ENCODE results near the gene DPYD.

Gene DPYD

GRCh38 chr1:97864615-97865014 lies 56.2 kb downstream of the DPYD start:
- TF ChIP-seq SPI1 (IDR thresholded peaks at IDR 0.05; ENCODE audit: low read depth, low read length) = no peak
- TF ChIP-seq POLR2A (IDR thresholded peaks at IDR 0.05; ENCODE audit: low read depth, low read length) = no peak
- no peak for TF ChIP-seq POU2F2 (IDR thresholded peaks at IDR 0.05; ENCODE audit: low read depth, low read length)
- TF ChIP-seq PAX5 (IDR thresholded peaks at IDR 0.05; ENCODE audit: insufficient read depth, low read length, severe bottlenecking) = no peak
- no peak for FAIRE-seq
- no peak for DNase-seq (ENCODE audit: insufficient read length, low spot score)

- DNase-seq (ENCODE audit: insufficient read length, low spot score) (no peak), FAIRE-seq (no peak)
- no peak for TF ChIP-seq POU2F2 (IDR thresholded peaks at IDR 0.05; ENCODE audit: low read depth, low read length)
- no peak for TF ChIP-seq POLR2AphosphoS5 (IDR thresholded peaks at IDR 0.05; ENCODE audit: low read depth, low read length)
- TF ChIP-seq SPI1 (IDR thresholded peaks at IDR 0.05; ENCODE audit: low read depth, low read length) = no peak
- no peak for TF ChIP-seq POLR2A (IDR thresholded peaks at IDR 0.05; ENCODE audit: low read depth, low read length)
- no peak for TF ChIP-seq TAF1 (IDR thresholded peaks at IDR 0.05; ENCODE audit: low read depth, low read length)
- TF ChIP-seq PAX5 (IDR thresholded peaks at IDR 0.05; ENCODE audit: insufficient read depth, low read length, severe bottlenecking) = no peak
These were observed 67.6 kb downstream of the DPYD start for GRCh38 chr1:97853221-97853620.

- TF ChIP-seq SPI1 (IDR thresholded peaks at IDR 0.05; ENCODE audit: low read depth, low read length) = peak; percentile 34; the same call in 1 of the 2 replicates
- no peak for TF ChIP-seq POLR2A (IDR thresholded peaks at IDR 0.05; ENCODE audit: low read depth, low read length)
- FAIRE-seq = no peak
- no peak for DNase-seq (ENCODE audit: insufficient read length, low spot score)
These were observed 71.2 kb downstream of the DPYD start for GRCh38 chr1:97849345-97850340.

GRCh38 chr1:97845805-97846204 lies 75.0 kb downstream of the DPYD start:
- DNase-seq (ENCODE audit: insufficient read length, low spot score) (no peak), FAIRE-seq (no peak)
- TF ChIP-seq TAF1 (IDR thresholded peaks at IDR 0.05; ENCODE audit: low read depth, low read length) (no peak), POU2F2 (IDR thresholded peaks at IDR 0.05; ENCODE audit: low read depth, low read length) (no peak), SPI1 (IDR thresholded peaks at IDR 0.05; ENCODE audit: low read depth, low read length) (no peak), PAX5 (IDR thresholded peaks at IDR 0.05; ENCODE audit: insufficient read depth, low read length, severe bottlenecking) (no peak), POLR2A (IDR thresholded peaks at IDR 0.05; ENCODE audit: low read depth, low read length) (no peak), POLR2AphosphoS5 (IDR thresholded peaks at IDR 0.05; ENCODE audit: low read depth, low read length) (no peak)

- FAIRE-seq (no peak), DNase-seq (ENCODE audit: insufficient read length, low spot score) (no peak)
- TF ChIP-seq PAX5 (IDR thresholded peaks at IDR 0.05; ENCODE audit: insufficient read depth, low read length, severe bottlenecking) (no peak), TAF1 (IDR thresholded peaks at IDR 0.05; ENCODE audit: low read depth, low read length) (no peak), POLR2AphosphoS5 (IDR thresholded peaks at IDR 0.05; ENCODE audit: low read depth, low read length) (no peak), POU2F2 (IDR thresholded peaks at IDR 0.05; ENCODE audit: low read depth, low read length) (no peak)
These were observed 76.2 kb downstream of the DPYD start for GRCh38 chr1:97844552-97845089.

- DNase-seq (ENCODE audit: insufficient read length, low spot score) = no peak
- TF ChIP-seq POU2F2 (IDR thresholded peaks at IDR 0.05; ENCODE audit: low read depth, low read length) (no peak), SPI1 (IDR thresholded peaks at IDR 0.05; ENCODE audit: low read depth, low read length) (no peak), PAX5 (IDR thresholded peaks at IDR 0.05; ENCODE audit: insufficient read depth, low read length, severe bottlenecking) (no peak), POLR2AphosphoS5 (IDR thresholded peaks at IDR 0.05; ENCODE audit: low read depth, low read length) (no peak), TAF1 (IDR thresholded peaks at IDR 0.05; ENCODE audit: low read depth, low read length) (no peak)
- no peak for FAIRE-seq
These were observed 79.5 kb downstream of the DPYD start for GRCh38 chr1:97841338-97841737.

GRCh38 chr1:97837161-97837560 lies 83.7 kb downstream of the DPYD start:
- FAIRE-seq (no peak), DNase-seq (ENCODE audit: insufficient read length, low spot score) (no peak)
- TF ChIP-seq SPI1 (IDR thresholded peaks at IDR 0.05; ENCODE audit: low read depth, low read length) (no peak), POLR2AphosphoS5 (IDR thresholded peaks at IDR 0.05; ENCODE audit: low read depth, low read length) (no peak), POU2F2 (IDR thresholded peaks at IDR 0.05; ENCODE audit: low read depth, low read length) (no peak), POLR2A (IDR thresholded peaks at IDR 0.05; ENCODE audit: low read depth, low read length) (no peak)

GRCh38 chr1:97834899-97835298 lies 85.9 kb downstream of the DPYD start:
- TF ChIP-seq POLR2AphosphoS5 (IDR thresholded peaks at IDR 0.05; ENCODE audit: low read depth, low read length) (no peak), PAX5 (IDR thresholded peaks at IDR 0.05; ENCODE audit: insufficient read depth, low read length, severe bottlenecking) (no peak), SPI1 (IDR thresholded peaks at IDR 0.05; ENCODE audit: low read depth, low read length) (no peak), POU2F2 (IDR thresholded peaks at IDR 0.05; ENCODE audit: low read depth, low read length) (no peak), POLR2A (IDR thresholded peaks at IDR 0.05; ENCODE audit: low read depth, low read length) (no peak), TAF1 (IDR thresholded peaks at IDR 0.05; ENCODE audit: low read depth, low read length) (no peak)
- FAIRE-seq (no peak), DNase-seq (ENCODE audit: insufficient read length, low spot score) (no peak)

- DNase-seq (ENCODE audit: insufficient read length, low spot score) (no peak), FAIRE-seq (no peak)
- TF ChIP-seq PAX5 (IDR thresholded peaks at IDR 0.05; ENCODE audit: insufficient read depth, low read length, severe bottlenecking) = no peak
- TF ChIP-seq SPI1 (IDR thresholded peaks at IDR 0.05; ENCODE audit: low read depth, low read length) = no peak
- TF ChIP-seq POU2F2 (IDR thresholded peaks at IDR 0.05; ENCODE audit: low read depth, low read length) = no peak
- no peak for TF ChIP-seq POLR2AphosphoS5 (IDR thresholded peaks at IDR 0.05; ENCODE audit: low read depth, low read length)
- TF ChIP-seq POLR2A (IDR thresholded peaks at IDR 0.05; ENCODE audit: low read depth, low read length) = no peak
- TF ChIP-seq TAF1 (IDR thresholded peaks at IDR 0.05; ENCODE audit: low read depth, low read length) = no peak
These were observed 87.0 kb downstream of the DPYD start for GRCh38 chr1:97833881-97834280.

- FAIRE-seq (no peak), DNase-seq (ENCODE audit: insufficient read length, low spot score) (no peak)
- TF ChIP-seq SPI1 (IDR thresholded peaks at IDR 0.05; ENCODE audit: low read depth, low read length) (no peak), PAX5 (IDR thresholded peaks at IDR 0.05; ENCODE audit: insufficient read depth, low read length, severe bottlenecking) (no peak), POLR2AphosphoS5 (IDR thresholded peaks at IDR 0.05; ENCODE audit: low read depth, low read length) (no peak), TAF1 (IDR thresholded peaks at IDR 0.05; ENCODE audit: low read depth, low read length) (no peak), POU2F2 (IDR thresholded peaks at IDR 0.05; ENCODE audit: low read depth, low read length) (no peak)
These were observed 88.4 kb downstream of the DPYD start for GRCh38 chr1:97832481-97832880.
